Tibial nerve (tissue), 4 donors: ENCODE results near the gene PLPPR1. TPM values are rescaled to one million over a fixed set of nuclear protein-coding genes. Genes with fewer than 3 reads are reported as not detected.

Experiments used
- DNase-seq, 2 donors: peaks; one replicate each; pipeline ENCODE4 v3.0.0-alpha.2; 2019; ENCODE audit warnings: low spot score in 2 of 2
- H3K27ac ChIP-seq, 4 donors: fragments of 200-600 bp; sonication (generic) in 3 of 4; one replicate each; pipeline ENCODE4 v1.5.1; 2017 to 2019; ENCODE audit warnings: mild to moderate bottlenecking in 1 of 4
- H3K27me3 ChIP-seq, 2 donors: fragments of 200-600 bp; sonication (generic) in 1 of 2; one replicate each; pipeline versions ENCODE4 v1.5.1 to v1.6.0; 2017 to 2019
- H3K36me3 ChIP-seq, 3 donors: fragments of 200-600 bp; sonication (generic); one replicate each; pipeline ENCODE4 v1.5.1; 2018 to 2019
- H3K4me1 ChIP-seq, 4 donors: fragments of 200-600 bp; sonication (generic) in 3 of 4; one replicate each; pipeline ENCODE4 v1.5.1; 2017 to 2019
- H3K4me3 ChIP-seq, 4 donors: fragments of 200-600 bp; sonication (generic) in 3 of 4; one replicate each; pipeline ENCODE4 v1.5.1; 2017 to 2019; ENCODE audit warnings: mild to moderate bottlenecking in 1 of 4, moderate library complexity in 1 of 4
- H3K9me3 ChIP-seq, 4 donors: fragments of 200-600 bp; sonication (generic) in 3 of 4; one replicate each; pipeline ENCODE4 v1.5.1; 2017 to 2019
- CTCF ChIP-seq, 5 experiments: fragments of 200-600 bp in 3 of 5; fragments of 450-650 bp in 2 of 5; sonication (generic) in 3 of 5; IDR thresholded peaks; one replicate each; pipeline ENCODE4 v1.5.1; 2016 to 2019; ENCODE audit warnings: antibody characterized with exemption in 5 of 5, mild to moderate bottlenecking in 3 of 5, moderate library complexity in 2 of 5
- EP300 ChIP-seq, 2 donors: sonication (generic); formaldehyde crosslinking; IDR thresholded peaks; one replicate each; pipeline ENCODE4 v1.6.1; 2017; ENCODE audit warnings: antibody characterized with exemption in 2 of 2, mild to moderate bottlenecking in 1 of 2
- POLR2A ChIP-seq, 2 donors: fragments of 450-650 bp; IDR thresholded peaks; one replicate each; pipeline ENCODE4 v1.6.1; 2017; ENCODE audit warnings: antibody characterized with exemption in 2 of 2, mild to moderate bottlenecking in 2 of 2, moderate library complexity in 2 of 2
- WGBS, 2 donors: methylation state at CpG; one replicate each; pipeline ENCODE4 v1.1.5; 2018; 5-methylcytosine and 5-hydroxymethylcytosine counted together
- total RNA-seq, 4 donors: library from RNA; depleted of rRNA; stranded (reverse); fragments of >200 nt; gene quantifications; one replicate each; pipeline ENCODE4 v1.1.0, GENCODE V29; 2016

PLPPR1 gene
- total RNA-seq, 4 donors from 2014 or later = 0.30 to 7.6 (median 2.5) TPM

GRCh38 chr9:101264727-101265126, 236.2 kb downstream of the PLPPR1 start:
- Histone ChIP-seq H3K36me3 (no peaks in the 10 kb centered on the region), H3K4me1 (no peaks in the 10 kb centered on the region), H3K9me3 (no peaks in the 10 kb centered on the region), H3K27ac (no peak overlapping the region), H3K4me3 (no peak overlapping the region), H3K27me3 (no peaks in the 10 kb centered on the region)
- TF ChIP-seq CTCF (IDR thresholded peaks at IDR 0.05) (no peak), POLR2A (IDR thresholded peaks at IDR 0.05) (no peak), EP300 (IDR thresholded peaks at IDR 0.05) (no peak)
- DNase-seq = no peak

GRCh38 chr9:101265261-101265660, 236.7 kb downstream of the PLPPR1 start:
- H3K36me3 ChIP-seq = no peaks in the 10 kb centered on the region
- no peaks in the 10 kb centered on the region for H3K4me1 ChIP-seq
- no peak for TF ChIP-seq POLR2A (IDR thresholded peaks at IDR 0.05)
- TF ChIP-seq EP300 (IDR thresholded peaks at IDR 0.05) = no peak
- no peak for TF ChIP-seq CTCF (IDR thresholded peaks at IDR 0.05)
- H3K27ac ChIP-seq = no peak overlapping the region
- H3K9me3 ChIP-seq = no peaks in the 10 kb centered on the region
- no peak overlapping the region for H3K4me3 ChIP-seq
- H3K27me3 ChIP-seq = no peaks in the 10 kb centered on the region
- DNase-seq = no peak

GRCh38 chr9:101268426-101268825, 239.9 kb downstream of the PLPPR1 start:
- Histone ChIP-seq H3K4me1 (no peaks in the 10 kb centered on the region), H3K4me3 (no peak overlapping the region), H3K36me3 (no peaks in the 10 kb centered on the region), H3K27me3 (no peaks in the 10 kb centered on the region), H3K27ac (no peak overlapping the region), H3K9me3 (no peaks in the 10 kb centered on the region)
- no peak for DNase-seq
- 73 to 79% methylated on average over 1 of the region's 1 CpG for WGBS, 2 donors
- TF ChIP-seq EP300 (IDR thresholded peaks at IDR 0.05) = no peak
- no peak for TF ChIP-seq CTCF (IDR thresholded peaks at IDR 0.05)
- no peak for TF ChIP-seq POLR2A (IDR thresholded peaks at IDR 0.05)

GRCh38 chr9:101269591-101270283, 241.2 kb downstream of the PLPPR1 start:
- H3K4me1 ChIP-seq = no peaks in the 10 kb centered on the region
- H3K36me3 ChIP-seq = no peaks in the 10 kb centered on the region
- H3K27ac ChIP-seq = no peak overlapping the region
- no peak for TF ChIP-seq EP300 (IDR thresholded peaks at IDR 0.05)
- TF ChIP-seq CTCF (IDR thresholded peaks at IDR 0.05) = no peak
- no peak for TF ChIP-seq POLR2A (IDR thresholded peaks at IDR 0.05)
- 84 to 86% methylated on average over 9 of the region's 9 CpGs for WGBS, 2 donors
- no peaks in the 10 kb centered on the region for H3K27me3 ChIP-seq
- H3K4me3 ChIP-seq = no peak overlapping the region
- no peak for DNase-seq
- H3K9me3 ChIP-seq = no peaks in the 10 kb centered on the region

- Histone ChIP-seq H3K27me3 (no peaks in the 10 kb centered on the region), H3K36me3 (no peaks in the 10 kb centered on the region), H3K9me3 (no peaks in the 10 kb centered on the region), H3K4me1 (no peaks in the 10 kb centered on the region), H3K27ac (no peak overlapping the region), H3K4me3 (no peak overlapping the region)
- TF ChIP-seq POLR2A (IDR thresholded peaks at IDR 0.05) = no peak
- no peak for TF ChIP-seq EP300 (IDR thresholded peaks at IDR 0.05)
- TF ChIP-seq CTCF (IDR thresholded peaks at IDR 0.05) = no peak
- WGBS, 2 donors = 49 to 52% methylated on average over 2 of the region's 2 CpGs
- no peak for DNase-seq
These were observed 241.8 kb downstream of the PLPPR1 start for GRCh38 chr9:101270302-101270701.
